ENCODE results near the gene RPS6KA1. TPM values are rescaled to one million over a fixed set of nuclear protein-coding genes. Genes with fewer than 3 reads are reported as not detected.

The RPS6KA1 gene
- total and polyA plus RNA-seq, 2 of the 4 experiments (the other 2 are of a cell fraction): 3.6 to 6.3 TPM

- Histone ChIP-seq H3K9me1 (ENCODE audit: insufficient read depth, low read length) (no peaks in the 10 kb centered on the region), H3K4me3 (ENCODE audit: insufficient read depth, low read depth, low read length) (no peak overlapping the region), H3K23ac (ENCODE audit: low read depth, low read length) (no peak overlapping the region), H3K27ac (ENCODE audit: insufficient read depth, low read length) (no peak overlapping the region), H3K79me1 (ENCODE audit: low read depth in 1 of 2, low read length in 2 of 2) (no peaks in the 10 kb centered on the region), H3K14ac (replicated peaks; ENCODE audit: low read depth, low read length) (no peak overlapping the region), H3K27me3 (ENCODE audit: control insufficient read depth, insufficient read depth, low read length) (peaks cover 5% of the 10 kb centered on the region; the same call in 1 of the 2 replicates), H2AK9ac (replicated peaks; ENCODE audit: low read depth, low read length, poor library complexity) (no peak overlapping the region), H3K4ac (ENCODE audit: low read depth, low read length) (no peak overlapping the region), H2AK5ac (ENCODE audit: low read depth, low read length) (no peak overlapping the region), H2BK20ac (ENCODE audit: low read depth, low read length) (no peak overlapping the region), H3K18ac (ENCODE audit: low read depth, low read length) (no peak overlapping the region), H2BK120ac (ENCODE audit: low read depth, low read length) (no peak overlapping the region), H2BK15ac (ENCODE audit: low read depth, low read length) (no peak overlapping the region), H4K8ac (ENCODE audit: low read depth in 2 of 2, low read length in 2 of 2) (no peak overlapping the region), H2AFZ (replicated peaks; ENCODE audit: low read length, poor library complexity) (no peak overlapping the region), H4K91ac (ENCODE audit: insufficient read depth, low read depth, low read length) (no peak overlapping the region), H3K9me3 (ENCODE audit: control insufficient read depth, insufficient read depth, low read length) (no peaks in the 10 kb centered on the region), H3K4me1 (ENCODE audit: control insufficient read depth, insufficient read depth, low read length) (peaks cover 2% of the 10 kb centered on the region; the same call in 1 of the 2 replicates), H4K5ac (ENCODE audit: low read depth, low read length) (no peak overlapping the region), H3K56ac (ENCODE audit: extremely low read depth, insufficient read depth, low read length) (no peak overlapping the region), H4K20me1 (ENCODE audit: insufficient read depth, low read length) (peaks cover 4% of the 10 kb centered on the region; the same call in 1 of the 2 replicates), H3K4me2 (ENCODE audit: low read depth, low read length) (no peak overlapping the region), H3K9ac (ENCODE audit: low read depth, low read length) (no peak overlapping the region), H2BK5ac (ENCODE audit: low read depth, low read length, poor library complexity, severe bottlenecking) (no peak overlapping the region), H3K36me3 (ENCODE audit: control insufficient read depth, insufficient read depth, low read length) (no peaks in the 10 kb centered on the region)
- ChIA-PET CTCF (interaction anchor here (0.7 kb wide), 1 partner anchor 12 kb away, joined by 3 read pairs; no protein-coding TSS in a partner anchor), POLR2A (ENCODE audit: unreplicated experiment) (no interaction called here)
- no TSS peak for BruUV-seq (replicated peaks)
- ATAC-seq (ENCODE audit: low read depth) (no peak), DNase-seq (no peak)
- intact Hi-C loops (cut with micrococcal nuclease): no loop called here
- dilution Hi-C loops (cut with HindIII; ENCODE audit: low sequenced_read_pairs, unreplicated experiment): no loop called here
- in situ Hi-C loops (cut with MboI; ENCODE audit: low sequenced_read_pairs): no loop called here
- TF ChIP-seq CEBPB (IDR thresholded peaks at IDR 0.05; ENCODE audit: low read depth, low read length) (no peak), MAZ (IDR thresholded peaks at IDR 0.05; ENCODE audit: borderline replicate concordance, low read depth, low read length) (no peak), RFX5 (IDR thresholded peaks at IDR 0.05; ENCODE audit: low read depth, low read length) (no peak), SMC3 (IDR thresholded peaks at IDR 0.05; ENCODE audit: low read depth, low read length) (no peak)
- WGBS, 2 experiments (ENCODE audit: extremely low coverage in 2 of 2, insufficient read length in 1 of 2): no CpG with 5 or more reads among the region's 3 CpGs
Measured at GRCh38 chr1:26493267-26493666, 36.3 kb upstream of the RPS6KA1 start.
